ENCODE measurements around the gene PRSS36.
"Not testable (repeated sequence)": the region's sequence is repeated elsewhere in the genome, so short reads cannot be mapped to it uniquely, and the experiment has no call there.

PRSS36 gene

DNA sequence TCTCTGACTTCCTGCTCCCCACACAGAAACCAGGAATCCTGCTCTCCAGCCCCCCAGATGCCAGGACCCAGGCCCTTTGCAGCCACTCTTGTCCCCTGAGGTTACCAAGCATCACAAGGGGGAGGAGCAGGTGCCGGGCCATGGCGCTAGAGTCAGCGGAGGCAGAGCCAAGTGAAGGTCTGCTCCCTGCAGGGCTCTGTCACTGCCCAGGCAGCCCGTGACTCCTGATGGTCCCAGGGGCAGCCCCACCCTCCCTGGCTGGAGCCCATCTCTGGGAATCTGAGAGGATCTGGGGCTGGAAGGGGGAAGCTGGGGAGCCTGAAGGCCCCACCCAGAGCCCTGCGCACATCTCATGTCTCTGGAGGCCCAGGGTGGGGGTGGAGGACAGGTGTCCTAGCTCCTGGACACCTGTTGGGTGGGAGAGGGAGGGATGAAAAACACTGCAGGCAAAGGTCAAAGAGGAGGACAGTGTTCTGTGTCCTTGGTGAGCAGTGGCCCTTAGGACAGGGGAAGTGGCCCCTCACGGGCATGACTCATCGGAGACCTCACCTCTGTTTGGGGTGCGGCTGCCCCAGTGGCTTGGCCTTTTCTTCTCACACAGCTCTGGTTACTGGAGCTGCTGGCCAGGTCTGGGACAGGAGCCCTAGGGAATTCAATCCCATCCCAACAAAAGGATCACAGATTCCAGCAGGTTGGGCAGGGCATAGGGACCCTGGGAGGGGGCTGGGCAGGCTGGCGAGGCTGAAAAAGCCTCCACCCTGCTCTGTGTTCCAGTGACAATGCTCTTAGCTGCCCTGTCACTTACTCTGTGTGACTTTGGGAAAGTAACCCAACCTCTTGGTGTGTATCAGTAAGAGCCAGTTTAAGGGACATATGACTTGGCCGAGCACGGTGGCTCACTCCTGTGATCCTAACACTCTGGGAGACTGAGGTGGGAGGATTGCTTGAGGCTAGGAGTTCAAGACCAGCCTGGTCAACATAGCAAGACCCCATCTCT, at the start of gene PRSS36:
Gene PRSS36 (minus strand): TSS at position 173 of the 997 bp plus-strand sequence. CDS start 31 bp downstream, at position 142.
- DNase-seq (ENCODE audit: low read depth) = no peak

DNA sequence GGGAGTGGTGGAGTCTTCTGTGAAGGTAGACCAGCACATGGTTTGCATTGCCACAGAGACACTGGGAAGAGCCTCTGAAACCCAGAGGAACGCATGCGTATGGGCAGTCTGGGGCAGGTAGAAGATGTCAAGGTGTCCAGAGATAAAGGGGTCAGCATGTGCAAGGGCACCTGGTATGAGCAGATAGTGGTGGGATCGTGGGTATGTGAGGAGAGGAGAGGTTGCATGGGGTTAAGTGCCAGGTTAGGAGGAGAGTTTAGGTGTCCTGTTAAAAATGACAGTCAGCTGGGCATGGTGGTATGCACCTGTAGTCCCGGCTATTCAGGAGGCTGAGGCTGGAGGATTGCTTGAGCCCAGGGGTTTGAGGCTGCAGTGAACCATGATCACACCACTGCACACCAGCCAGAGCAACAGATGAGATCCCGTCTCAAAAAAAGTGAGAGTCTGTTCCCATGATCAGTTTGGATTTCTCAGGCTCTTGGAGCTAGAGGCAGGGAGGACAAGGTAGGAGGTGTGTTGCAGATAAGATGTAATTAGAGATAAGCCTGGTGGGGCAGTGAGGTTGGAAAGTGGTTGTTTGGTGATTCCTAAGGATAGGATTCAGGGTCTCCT, 49.7 kb upstream of the PRSS36 start:
- DNase-seq (ENCODE audit: low read depth) = no peak

DNA sequence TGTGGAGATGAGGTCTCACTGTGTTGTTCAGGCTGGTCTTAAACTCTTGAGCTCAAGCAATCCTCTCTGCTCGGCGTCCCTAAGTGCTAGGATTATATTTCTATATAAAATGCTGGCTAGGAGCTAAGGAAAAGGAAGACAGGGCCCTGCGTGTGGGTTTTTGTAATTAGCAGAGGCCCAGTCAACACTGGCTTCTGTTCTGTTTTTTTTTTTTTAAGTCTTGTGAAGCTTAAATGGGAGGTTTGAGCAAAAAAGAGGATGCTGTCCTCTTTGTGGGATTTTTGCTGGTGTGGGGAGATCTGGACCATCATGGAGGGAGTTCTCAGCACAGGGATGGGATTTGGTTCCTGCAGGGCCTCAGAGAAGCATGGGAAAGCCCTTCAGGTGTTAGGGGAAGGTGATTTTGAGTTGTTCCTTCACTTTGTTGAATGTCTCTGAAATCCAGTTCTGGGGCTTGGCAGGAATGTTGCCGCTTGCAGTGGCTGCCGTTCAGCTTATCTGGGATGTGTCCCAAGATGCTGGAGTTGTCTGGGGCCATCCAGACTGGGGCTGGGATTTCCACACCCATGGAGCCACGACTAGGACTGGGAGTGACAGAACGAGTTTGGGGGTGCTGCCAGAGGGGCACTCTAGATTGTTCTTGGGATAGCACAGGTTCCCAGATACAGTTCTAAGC, 48.5 kb upstream of the PRSS36 start:
- no peak for DNase-seq (ENCODE audit: low read depth)

GRCh38 chr16:31196324-31197088, 46.6 kb upstream of the PRSS36 start:
- DNase-seq (ENCODE audit: low read depth) = no peak

GRCh38 chr16:31195861-31196260, 46.0 kb upstream of the PRSS36 start:
- DNase-seq (ENCODE audit: low read depth) = not testable (repeated sequence)

GRCh38 chr16:31194898-31195297, 45.0 kb upstream of the PRSS36 start:
- no peak for DNase-seq (ENCODE audit: low read depth)

DNA sequence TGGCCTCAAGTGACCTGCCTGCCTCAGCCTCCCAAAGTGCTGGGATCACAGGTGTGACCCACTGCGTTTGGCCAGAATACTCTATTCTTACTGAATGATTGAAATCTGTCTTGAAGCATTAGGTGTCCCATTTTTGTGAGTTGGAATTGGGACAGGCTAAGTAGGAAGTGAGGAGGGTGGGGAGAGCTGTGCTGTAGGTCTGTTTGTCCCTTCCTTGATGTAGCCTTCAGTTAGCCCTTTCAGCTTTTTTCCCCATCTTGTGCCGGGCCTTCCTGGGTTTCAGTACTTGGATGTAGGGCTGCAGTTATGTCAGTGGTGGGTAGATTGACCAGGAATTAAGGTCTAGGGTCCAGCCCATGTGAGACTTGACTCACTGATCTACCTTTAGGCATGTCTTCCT, 44.0 kb upstream of the PRSS36 start:
- DNase-seq (ENCODE audit: low read depth) = no peak

DNA sequence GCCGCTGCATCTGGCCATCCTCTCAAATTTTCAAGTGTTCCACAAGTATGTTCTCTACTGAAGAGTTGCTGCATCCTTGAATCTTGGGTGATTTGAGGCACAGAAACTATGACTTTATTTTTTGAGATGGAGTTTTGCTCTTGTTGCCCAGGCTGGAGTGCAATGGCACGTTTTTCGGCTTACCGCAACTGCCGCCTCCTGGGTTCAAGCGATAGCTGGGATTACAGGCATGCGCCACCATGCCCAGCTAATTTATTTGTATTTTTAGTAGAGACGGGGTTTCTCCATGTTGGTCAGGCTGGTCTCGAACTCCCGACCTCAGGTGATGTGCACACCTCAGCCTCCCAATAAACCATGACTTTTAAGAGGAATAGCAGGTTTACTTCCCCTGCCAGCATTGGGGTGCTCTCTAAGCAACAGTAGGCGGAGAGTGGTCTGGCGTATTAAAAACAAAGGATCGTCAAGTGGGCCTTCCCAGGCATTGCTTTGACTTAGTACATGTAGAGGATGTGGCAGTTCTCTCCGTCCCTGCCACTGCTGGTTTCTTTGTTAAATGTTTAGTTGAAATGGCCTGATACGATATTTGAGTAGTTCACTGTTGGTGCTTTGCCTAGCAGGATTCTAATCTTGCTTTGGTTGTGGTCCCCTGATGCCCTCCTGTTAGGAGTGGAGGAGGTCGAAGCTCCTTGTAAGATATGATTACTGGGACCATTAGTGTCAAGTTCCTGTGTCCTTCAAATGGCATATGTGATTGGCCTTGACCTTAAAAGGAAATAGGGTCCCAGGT, 43.2 kb upstream of the PRSS36 start:
- no peak for DNase-seq (ENCODE audit: low read depth)

DNA sequence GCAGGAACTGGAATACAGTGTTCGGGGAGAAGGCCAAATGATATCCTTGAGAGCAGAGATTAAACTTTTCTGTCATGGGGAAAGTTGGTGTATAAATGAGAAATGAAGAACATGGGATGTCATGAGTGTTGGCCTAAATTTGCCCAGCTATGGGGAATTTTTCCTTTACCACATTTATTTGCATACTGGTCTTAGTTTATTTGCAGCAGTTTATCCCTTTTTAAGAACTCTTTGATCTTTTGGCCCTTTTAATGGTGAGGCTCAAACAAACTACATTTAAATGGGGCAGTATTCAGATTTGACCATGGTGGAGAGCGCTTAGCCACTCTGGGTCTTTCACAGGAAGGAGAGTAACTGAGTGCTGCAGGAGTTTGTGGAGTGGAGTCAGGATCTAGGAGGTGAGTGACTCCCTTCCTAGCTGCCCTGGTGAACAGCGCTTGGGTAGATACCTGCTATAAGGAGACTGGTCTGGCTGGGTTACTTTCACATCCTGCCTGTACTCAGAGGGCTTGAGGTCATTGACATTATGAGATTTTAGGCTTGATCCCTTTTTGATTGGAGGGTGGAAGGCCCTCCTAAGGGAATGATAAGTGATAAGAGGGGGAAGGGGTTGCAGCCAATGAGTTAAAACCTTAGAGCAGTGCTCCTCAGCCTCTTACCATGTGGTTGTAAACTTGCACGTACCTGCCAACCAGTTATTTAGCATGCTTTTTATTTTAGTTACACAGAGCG, 42.0 kb upstream of the PRSS36 start:
- DNase-seq (ENCODE audit: low read depth) = no peak

DNA sequence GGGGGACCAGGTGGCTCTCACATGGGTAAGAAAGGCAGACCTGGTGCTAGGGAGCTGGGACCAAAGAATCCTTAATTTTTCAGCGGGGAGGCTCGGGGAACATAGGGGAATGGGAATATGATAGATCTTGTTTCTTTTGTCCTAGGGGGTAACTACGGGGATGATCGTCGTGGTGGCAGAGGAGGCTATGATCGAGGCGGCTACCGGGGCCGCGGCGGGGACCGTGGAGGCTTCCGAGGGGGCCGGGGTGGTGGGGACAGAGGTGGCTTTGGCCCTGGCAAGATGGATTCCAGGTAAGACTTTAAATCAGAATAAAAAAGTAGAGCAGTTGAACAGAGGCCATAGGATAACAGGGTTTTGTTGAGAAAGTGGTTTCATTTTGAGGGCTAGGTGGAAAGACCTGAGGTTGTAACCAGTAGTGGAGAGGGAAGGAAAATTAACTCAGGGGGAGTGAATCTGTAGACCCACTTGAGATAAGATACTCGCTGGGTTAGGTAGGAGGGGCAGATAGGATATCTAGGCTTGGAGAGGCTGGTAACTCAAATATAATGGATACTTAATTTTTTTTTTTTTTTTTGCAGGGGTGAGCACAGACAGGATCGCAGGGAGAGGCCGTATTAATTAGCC, 41.1 kb upstream of the PRSS36 start:
- DNase-seq (ENCODE audit: low read depth) = no peak

- no peak for DNase-seq (ENCODE audit: low read depth)
Observed at GRCh38 chr16:31190061-31190460, 40.2 kb upstream of the PRSS36 start.

DNA sequence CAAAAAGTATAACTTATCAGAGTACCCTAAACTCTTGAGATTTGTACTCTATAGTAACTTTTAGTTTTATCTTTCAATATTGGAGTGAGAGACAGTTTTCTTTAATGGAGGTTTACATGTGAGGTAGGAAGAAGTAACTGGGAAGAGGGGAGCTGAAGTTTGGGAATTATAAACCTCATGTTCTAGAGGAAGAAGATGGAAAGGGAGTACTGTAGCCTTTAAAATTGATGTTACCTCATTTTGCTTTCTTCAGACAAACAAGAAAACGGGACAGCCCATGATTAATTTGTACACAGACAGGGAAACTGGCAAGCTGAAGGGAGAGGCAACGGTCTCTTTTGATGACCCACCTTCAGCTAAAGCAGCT, 39.5 kb upstream of the PRSS36 start:
- no peak for DNase-seq (ENCODE audit: low read depth)

- no peak for DNase-seq (ENCODE audit: low read depth)
Observed at GRCh38 chr16:31188450-31189411, 38.9 kb upstream of the PRSS36 start.

- DNase-seq (ENCODE audit: low read depth) = no peak
Observed at GRCh38 chr16:31187808-31188189, 37.9 kb upstream of the PRSS36 start.

- DNase-seq (ENCODE audit: low read depth) = no peak
Observed at GRCh38 chr16:31186930-31187807, 37.3 kb upstream of the PRSS36 start.

GRCh38 chr16:31186176-31186575, 36.3 kb upstream of the PRSS36 start:
- DNase-seq (ENCODE audit: low read depth) = no peak

- no peak for DNase-seq (ENCODE audit: low read depth)
Observed at GRCh38 chr16:31185339-31185738, 35.5 kb upstream of the PRSS36 start.

GRCh38 chr16:31184888-31185287, 35.0 kb upstream of the PRSS36 start:
- no peak for DNase-seq (ENCODE audit: low read depth)

All from fibroblast of gingiva (primary cell).